Inferior parietal cortex (tissue), 1 donor: ENCODE results near the gene NALCN.
A peak's percentile ranks its signal among the peaks of the same experiment; 100 is the strongest.

Source experiments
- DNase-seq: peaks from one replicate; pipeline ENCODE4 v3.0.0-alpha.2; 2016; ENCODE audit errors: extremely low spot score

The NALCN gene

DNA sequence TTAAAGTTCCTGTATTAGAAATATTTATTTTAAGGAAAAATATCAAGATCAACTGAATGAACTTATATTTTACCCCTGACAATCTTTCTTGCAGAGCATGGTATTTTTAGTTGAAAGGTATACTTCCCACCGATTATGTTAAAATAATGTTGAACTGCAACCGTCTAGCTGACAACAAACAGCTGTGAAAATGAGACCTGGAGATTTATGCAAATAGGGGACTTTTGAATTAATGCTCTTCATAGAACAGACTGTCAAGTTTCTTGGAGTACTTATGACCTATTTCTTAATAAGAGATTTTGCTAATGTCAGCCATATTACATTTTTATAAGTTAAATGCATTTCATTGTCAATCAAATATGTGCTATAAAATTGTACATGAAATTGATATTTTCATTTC lies 210.9 kb downstream of the NALCN start:
- no peak for DNase-seq

DNA sequence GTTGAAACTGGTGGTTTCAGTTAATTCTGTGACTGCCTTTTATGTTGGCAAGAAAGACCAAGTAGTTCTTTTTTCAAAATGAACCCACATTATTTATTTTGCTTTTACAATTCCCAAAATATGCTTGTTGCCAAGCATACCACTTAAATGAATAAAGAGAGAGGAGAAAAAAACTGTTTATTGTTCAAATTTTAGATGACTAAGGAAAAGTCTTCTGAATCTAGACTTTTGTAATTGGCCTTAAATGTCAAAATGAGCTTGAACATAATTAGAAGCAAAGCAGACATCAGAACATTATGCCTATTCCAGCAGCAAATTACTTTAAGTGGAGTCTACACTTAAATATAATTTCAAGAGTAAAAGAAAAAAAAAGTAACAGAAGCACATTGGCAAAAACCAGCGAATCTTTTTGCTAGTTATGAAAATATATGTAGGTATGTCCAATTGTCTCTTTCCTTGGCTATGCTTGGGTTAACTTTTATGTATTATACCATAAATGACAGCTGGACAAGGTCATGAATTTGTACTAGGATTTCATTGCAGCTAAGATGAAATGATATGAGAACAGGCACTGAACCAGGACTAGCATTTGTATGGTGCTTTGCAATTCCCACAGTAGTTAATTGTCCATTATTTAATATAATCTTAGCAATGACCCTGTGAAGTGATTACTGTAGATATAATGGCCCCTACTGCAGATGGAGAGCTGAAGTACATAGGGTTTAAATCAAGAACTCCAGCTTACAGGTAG lies 211.9 kb downstream of the NALCN start:
- no peak for DNase-seq

DNA sequence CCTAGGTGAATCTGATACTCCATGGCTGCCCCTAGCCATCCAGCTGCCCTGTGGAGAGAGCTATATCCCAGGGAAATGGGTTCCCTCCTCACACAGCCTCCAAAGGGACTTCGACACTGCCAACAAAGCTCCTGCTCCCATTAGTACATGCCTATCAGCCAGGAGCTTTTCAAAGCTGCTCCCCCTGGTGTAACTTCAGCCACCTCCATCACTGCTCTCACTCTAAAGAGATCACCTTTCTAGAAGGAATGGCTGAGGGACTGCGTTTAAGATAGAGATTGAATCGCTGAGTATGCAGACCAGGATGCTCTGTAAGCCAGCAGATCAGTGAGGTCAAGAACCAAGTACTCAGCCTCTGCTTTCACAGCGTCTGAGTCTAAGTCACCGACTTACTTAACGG lies 213.7 kb downstream of the NALCN start:
- DNase-seq, result no peak

DNA sequence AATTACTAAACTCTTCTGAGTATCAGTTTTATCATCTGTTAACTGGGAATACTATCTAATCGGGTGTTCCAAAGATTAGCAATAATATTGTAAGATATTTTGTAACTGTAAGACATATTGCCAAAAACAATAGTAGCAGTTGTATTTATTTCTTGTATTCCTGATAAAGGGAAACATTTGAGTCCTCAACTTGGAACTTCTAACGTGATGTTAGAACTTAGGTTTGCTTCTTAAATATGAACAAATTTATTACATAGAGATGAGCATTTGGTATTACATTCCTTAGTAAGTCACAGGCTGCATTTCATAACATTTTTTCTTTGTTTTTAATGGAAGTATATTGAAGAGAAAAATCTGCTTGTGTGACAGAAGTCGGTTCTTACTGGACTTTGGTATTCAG lies 225.3 kb downstream of the NALCN start:
- DNase-seq, result no peak

DNA sequence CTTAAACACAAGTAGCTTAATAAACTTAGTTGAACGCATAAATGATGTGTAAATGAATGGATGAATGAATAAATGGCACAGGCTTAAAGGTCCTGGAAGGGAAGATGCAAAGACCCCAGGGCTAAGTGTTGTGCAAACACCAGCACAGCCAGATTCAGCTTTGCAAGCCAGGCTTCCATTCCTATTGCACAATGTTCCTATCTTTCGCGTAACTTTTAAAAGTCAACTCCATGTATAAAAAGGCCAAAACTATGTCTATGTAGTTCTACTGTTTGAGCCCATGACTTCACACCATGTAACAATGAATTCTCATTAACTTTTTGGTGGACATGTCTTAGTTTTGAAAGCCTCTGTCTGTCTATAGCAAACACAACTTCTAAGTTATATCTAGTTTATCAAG lies 226.0 kb downstream of the NALCN start:
- DNase-seq, result no peak

DNA sequence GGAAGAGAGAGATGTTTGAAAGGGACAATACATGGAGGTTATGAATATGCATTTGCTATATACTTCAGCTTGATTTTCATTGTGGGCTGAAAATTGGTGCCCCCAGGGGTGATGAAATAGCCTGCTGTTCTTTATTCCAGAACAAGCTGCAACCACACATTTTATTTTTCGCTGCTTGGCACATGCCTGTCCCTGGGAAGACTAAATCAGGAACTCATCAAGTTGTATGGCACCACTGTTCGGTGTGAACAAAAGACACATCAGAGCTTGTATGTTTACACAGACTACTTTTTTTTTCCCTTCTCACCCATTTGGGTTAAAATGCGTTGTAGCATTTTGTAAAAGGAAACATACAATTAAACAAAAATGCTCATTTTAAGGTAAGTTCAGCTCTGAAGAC lies 230.7 kb downstream of the NALCN start:
- peak; percentile 9 for DNase-seq

DNA sequence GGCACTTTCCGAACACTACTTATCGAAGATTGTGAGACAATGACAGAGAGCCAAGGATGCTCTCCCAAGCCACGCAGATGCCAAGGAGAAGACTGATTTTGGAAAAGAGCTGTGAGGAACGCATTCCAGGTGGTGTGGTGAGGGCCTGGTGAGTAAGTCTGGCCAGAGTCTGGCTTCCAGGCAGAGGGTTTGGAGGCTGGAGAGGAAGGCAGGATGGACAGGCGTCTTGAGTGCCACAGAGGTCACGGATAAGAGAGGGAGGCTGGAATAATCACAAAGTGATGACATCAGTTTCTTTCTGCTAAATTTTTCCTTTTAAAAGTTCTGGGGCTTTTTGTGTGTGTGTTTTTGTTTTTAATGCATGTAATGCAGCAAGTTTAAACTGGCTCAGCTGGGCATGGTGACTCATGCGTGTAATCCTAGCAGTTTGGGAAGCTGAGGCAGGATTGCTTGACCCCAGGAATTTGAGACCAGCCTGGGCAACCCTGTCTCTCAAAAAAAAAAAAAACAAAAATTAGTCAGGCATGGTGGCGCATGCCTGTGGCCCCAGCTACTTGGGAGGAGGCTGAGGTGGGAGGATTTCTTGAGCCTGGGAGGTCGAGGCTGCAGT lies 235.1 kb downstream of the NALCN start:
- DNase-seq, result no peak

DNA sequence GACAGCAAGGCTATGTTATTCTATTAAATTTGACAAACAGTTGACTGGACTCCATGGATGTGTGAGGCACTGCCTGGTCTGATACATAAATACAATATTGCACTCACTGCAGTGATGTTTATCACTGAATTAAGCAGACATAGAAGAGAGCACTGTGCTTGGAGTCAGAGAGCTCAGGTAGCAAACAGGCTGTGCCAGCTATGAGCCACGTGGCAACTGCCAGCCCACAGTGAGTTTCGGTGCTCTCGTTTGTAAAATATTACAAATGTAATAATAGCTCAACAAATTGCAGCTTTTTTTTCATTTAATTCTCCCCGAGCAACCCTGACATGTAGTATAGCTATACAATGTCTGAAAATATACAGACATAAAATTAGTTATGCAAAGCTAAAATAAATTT lies 237.3 kb downstream of the NALCN start:
- no peak for DNase-seq

DNA sequence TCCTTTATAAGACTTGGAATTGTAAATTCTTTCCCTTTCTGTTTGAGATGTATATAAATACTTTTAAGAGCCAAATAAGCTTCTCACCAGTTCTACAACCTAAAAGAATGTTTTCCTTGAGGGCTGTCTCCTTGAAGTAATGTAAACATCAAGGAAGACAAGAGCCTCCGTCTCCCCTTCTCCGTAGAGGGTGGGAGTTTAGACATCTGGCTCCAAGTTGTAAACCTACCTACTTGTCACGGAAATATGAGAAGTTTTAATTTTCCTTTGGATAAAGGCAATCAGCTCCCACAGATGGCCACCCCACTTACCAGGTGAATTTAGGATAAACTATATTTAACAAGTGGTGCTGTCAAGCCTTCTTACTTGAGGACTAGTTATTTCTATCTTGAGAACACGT lies 237.9 kb downstream of the NALCN start:
- DNase-seq, result no peak

DNA sequence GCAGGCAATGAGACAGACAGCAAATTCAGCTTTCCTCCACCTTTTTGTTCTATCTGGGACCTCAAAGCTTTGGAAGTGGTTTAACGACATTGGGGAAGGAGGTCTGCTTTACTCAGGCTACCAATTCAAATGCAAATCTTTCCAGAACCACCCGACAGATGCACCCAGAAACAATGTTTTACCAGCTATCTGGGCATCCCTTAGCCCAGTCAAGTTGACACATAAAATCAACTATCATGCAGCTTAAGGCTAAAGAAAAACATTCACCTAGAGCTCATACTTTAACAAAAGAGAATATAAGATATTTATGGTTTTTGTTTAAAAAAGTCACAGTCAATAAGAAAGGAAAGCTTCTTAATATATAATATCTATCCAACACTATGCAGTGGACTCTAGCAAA lies 246.0 kb downstream of the NALCN start:
- no peak for DNase-seq

DNA sequence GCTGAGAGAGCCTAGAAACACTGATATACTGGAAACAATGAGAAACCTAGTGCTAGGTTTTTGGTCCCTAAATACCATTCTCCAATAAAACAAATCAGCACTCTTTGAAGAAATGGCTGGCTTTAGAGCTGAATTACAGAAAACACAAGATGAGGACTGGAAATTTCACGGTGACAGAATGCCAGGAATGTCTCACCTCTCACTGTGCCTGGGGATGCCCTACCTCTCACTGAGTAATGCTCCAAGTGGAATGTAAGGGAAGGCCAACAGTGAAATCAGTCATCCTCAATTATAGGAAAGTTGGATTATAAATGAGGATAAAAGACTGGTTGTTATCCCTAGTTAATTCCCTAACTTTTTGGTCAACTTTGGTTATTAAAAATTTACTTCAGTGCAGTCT lies 259.0 kb downstream of the NALCN start:
- DNase-seq, result no peak

DNA sequence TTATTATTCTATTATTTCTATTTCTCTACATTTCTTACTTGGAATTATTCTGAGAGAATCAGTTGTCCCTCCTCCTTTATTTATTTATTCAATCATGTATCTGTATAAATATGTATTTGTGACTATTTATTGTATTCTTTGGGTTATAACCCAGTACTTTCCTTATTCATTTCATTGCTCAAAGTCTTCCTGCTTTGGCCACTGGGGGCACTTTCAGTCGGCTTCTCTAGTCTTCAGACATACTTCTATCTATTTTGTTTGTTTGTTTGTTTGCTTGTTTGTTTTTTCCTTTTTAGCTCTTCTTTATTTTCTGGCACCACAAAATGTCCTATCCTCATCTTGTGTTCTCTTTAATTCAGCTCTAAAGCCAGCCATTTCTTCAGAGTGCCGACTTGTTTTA lies 260.4 kb downstream of the NALCN start:
- no peak for DNase-seq

DNA sequence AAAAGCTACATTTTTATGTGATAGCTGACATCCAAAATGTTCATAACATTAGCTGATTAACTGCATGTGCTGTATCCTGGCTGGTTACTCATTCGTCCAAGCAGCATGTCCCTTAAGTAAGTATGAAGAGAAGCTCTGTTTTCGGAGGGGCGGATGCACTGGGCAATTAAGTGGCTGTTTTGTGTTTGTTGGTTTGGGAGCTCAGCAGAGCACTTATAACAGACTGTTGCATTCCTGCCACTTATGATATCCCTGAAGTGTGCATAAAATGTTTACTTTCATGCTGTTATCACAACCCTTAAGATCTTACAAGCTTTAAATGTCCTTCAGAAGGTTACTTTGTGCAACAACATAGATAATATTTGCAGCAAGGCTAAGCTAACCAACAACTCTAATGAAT lies 264.1 kb downstream of the NALCN start:
- no peak for DNase-seq

DNA sequence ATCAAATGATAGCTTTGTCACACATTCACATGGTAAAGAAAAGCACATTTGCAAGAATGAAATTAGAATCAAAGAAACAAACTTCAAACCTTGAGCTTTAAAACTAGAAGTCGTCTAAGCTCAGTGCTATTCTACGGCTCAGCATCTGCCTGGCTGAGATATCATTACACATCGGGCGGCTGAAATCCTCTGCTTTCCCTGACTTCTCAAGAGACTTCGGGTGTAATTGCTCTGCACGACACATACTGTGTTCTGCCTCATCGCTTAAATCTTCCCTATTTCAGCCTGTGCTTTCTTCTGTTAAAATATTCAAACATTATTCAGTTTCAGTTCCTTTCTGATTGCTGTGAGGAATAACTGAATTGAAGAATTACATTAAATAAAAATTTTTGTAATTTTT lies 265.3 kb downstream of the NALCN start:
- peak; percentile 55 for DNase-seq

DNA sequence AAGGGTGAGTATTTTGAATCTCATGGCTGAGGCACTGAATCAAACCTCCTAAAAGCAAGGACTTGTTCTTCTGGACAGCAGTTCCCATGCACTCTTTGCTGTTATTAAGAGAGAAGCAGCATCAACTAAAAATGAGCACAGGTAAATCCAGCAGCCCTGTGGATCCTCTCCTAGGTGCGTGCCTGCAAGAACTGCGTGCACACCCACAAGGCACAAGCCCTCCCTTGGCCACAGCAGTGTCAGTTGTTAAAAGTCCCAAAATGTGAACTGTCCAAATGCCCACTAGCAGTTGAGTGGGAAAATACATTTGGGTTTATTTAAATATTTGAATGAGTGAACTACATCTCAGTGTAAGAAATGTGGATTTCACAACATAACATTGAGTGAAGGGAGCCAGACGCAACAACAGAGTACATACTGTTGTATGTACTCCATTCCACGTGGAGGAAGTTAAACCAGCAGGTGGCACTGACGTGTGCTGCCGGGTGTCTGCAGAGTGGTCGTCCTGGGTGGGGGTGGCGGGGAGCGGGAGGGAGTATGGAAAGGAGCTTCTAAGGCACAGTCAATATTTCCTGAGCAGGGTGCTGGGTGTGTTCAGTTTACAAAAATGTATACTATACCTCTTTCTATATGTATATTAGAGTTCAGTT lies 266.4 kb downstream of the NALCN start:
- DNase-seq, result no peak

DNA sequence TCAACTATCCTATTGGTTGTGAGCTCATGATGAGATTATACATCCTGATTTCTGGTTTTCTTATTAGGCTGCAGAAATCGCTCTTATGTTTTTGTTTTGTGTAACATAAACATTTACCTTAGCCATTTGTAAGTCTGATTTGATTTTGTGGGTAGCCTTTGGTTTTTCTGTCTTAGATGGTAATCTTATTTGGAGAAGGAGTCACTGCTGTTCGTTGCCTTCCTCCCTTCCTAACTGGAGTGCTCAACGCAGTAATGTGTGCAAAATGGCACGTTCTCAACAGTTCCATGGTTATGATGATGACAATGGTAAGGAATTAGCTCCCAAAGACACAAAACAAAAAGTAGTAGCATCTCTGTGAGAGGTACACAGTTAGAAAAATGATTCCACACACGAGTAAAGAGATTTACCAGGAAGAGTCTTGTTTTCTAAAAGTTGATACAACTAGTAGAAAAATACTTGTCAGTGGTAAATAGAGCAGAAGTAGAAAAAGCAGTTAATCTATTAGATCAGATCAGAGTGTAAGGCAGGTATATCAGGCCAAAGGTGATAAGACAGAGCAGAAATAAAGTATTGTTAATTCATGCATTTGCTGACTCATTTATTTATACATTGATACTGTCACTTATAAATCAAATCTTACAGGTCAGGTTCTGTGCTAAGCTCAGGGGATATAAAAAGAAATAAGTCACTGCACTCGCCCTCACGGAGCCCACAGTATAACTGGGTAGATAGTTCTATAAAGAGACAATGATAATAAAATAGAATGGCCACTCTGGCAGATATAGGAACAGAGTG lies 270.0 kb downstream of the NALCN start:
- no peak for DNase-seq

DNA sequence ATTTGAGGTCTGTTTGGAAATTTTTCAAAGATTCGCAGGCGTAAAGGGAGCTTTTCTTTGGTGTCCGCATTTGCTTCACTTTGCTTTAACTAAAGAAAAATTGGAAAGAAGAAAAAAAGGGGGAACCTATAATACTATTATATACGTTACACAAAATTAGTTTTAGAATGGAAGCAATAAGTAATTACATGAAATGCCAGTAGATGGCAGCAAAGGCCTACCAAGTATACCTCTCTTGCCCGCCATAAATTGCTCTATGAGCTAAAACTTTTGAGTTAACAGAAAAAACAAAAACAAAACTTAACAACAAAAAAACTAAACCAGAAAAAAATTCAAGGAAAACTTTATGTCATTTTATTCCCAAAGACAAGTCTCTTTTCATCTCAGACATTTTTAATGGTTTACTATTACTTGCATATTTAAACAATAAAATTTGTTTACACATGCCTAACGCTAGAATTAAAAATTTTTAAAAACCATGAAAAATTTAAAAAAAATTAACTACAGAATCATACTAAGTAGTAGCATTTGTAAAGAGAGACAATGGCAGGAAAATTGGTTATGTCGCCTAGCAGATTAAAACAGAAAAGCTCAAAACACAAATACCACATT lies 271.4 kb downstream of the NALCN start:
- peak; percentile 84 for DNase-seq

DNA sequence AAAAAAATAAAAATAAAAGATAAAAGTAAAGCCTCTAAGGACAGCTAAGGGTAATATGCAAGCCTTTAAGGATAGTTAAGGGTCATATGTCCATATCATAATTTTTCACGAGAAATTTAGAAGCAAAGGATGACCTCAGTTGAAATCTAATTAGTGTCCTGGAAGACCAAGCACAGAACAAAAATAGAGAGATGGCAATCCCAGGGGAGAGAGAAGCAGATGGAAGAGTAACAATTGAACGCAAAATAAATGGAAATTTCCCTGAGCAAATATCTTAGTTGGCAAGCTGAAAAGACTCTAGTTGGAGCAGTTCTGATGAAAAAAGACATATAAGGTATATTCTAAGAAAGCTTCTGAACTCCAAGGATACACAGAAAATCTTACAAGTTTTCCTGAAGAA lies 275.4 kb downstream of the NALCN start:
- DNase-seq, result no peak

DNA sequence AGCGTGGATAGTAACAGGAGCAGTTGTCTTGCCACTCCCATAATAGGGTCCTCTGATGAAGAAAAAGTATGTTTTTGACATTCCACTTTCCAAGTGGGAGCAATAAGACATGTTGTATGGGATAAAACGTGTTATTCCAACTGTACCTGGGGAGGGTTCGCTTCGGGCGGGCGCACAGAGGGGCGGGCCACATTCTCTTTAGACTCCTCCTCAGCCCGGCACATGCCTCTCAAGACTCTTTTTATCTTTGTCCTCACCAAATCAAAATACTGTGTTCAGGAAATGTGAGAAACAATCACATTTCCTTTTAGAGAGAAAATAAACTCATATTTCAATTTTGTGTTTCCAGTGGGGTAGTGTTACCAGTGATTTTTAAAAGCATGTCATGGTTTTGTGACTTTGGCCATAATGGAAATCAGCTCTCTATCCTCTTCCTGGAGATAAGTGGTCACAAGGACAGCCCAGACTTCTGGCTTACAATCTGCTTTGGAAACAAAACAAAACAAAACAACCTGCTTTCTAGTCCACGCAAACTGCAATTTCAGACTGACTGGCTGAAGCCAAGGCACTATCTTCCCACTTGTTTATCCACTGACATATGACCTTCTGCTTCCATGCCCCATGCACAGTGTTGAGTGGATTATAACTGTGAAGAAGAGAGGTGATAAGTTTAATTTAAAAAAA lies 276.1 kb downstream of the NALCN start:
- DNase-seq, result no peak

DNA sequence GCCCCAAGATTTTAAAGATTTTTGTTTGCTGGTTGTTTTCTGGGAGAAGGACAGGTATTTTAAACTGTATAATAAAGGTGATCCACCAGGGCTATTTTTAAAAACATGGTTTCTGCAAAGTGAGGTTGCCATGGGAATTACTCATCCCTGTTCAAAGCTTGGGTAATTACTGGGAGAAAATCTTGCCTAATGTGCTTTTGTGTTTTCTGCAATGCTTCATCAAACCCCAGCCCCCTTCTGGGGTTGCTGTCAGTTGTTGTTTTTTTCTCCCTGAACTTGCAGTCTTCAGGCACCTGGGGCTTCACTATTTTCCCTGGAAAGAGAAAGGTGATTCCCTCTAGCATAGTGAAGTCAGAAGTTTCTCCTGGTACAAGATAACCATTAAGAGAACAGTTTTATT lies 277.2 kb downstream of the NALCN start:
- DNase-seq, result no peak

DNA sequence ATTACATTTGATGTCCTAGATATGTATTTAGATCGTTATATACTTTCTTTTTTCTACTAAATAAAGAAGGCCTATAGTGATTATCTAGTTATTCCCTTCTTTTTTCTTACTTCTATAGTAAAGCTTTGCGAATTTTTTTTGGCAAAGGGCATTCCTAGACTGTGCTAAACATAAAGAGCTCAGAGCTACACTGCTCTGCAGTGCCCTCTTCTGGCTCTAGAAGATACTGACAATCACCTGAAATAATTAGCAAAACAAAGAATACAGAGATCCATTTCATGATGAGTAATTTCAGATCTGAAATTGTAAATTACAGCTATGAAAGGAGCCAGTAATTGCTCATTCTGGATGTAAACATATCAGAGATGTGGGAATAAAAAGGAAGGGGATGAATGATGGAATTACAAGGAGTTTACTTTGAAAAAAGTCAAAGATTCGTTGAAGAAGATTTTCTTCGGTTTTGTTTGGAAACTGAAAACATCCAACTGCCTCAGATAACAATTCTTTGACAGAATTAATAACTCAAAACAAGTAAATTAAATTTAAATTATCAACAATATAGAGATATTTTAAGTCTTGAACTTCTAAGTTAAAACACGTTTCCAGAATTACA lies 288.5 kb downstream of the NALCN start:
- peak; percentile 83 for DNase-seq
